ENCODE results near the gene COL13A1.

COL13A1 gene

GRCh38 chr10:69957886-69958555 lies 156.3 kb downstream of the COL13A1 start:
- peak; percentile 26 for DNase-seq (ENCODE audit: low read depth)
- in situ Hi-C loops (cut with HindIII; ENCODE audit: low sequenced_read_pairs), result no loop called here
- H3K4me3 ChIP-seq (ENCODE audit: low read depth, low read length), result no peak overlapping the region
- TF ChIP-seq CTCF (IDR thresholded peaks at IDR 0.05; ENCODE audit: low read depth, low read length, missing control alignments), result peak; percentile 96

- DNase-seq (ENCODE audit: low read depth), result no peak
- no peak for TF ChIP-seq CTCF (IDR thresholded peaks at IDR 0.05; ENCODE audit: low read depth, low read length, missing control alignments)
- in situ Hi-C loops (cut with HindIII; ENCODE audit: low sequenced_read_pairs), result no loop called here
- H3K4me3 ChIP-seq (ENCODE audit: low read depth, low read length), result no peak overlapping the region
Observed at GRCh38 chr10:69958556-69958902, 156.8 kb downstream of the COL13A1 start.

GRCh38 chr10:69959911-69960310 lies 158.2 kb downstream of the COL13A1 start:
- H3K4me3 ChIP-seq (ENCODE audit: low read depth, low read length), result no peak overlapping the region
- TF ChIP-seq CTCF (IDR thresholded peaks at IDR 0.05; ENCODE audit: low read depth, low read length, missing control alignments), result no peak
- DNase-seq (ENCODE audit: low read depth), result no peak
- in situ Hi-C loops (cut with HindIII; ENCODE audit: low sequenced_read_pairs), result no loop called here

GRCh38 chr10:69960606-69960987 lies 158.9 kb downstream of the COL13A1 start:
- no peak for DNase-seq (ENCODE audit: low read depth)
- H3K4me3 ChIP-seq (ENCODE audit: low read depth, low read length), result no peak overlapping the region
- no peak for TF ChIP-seq CTCF (IDR thresholded peaks at IDR 0.05; ENCODE audit: low read depth, low read length, missing control alignments)
- in situ Hi-C loops (cut with HindIII; ENCODE audit: low sequenced_read_pairs), result no loop called here

- peak; percentile 29 for TF ChIP-seq CTCF (IDR thresholded peaks at IDR 0.05; ENCODE audit: low read depth, low read length, missing control alignments)
- in situ Hi-C loops (cut with HindIII; ENCODE audit: low sequenced_read_pairs), result no loop called here
- DNase-seq (ENCODE audit: low read depth), result no peak
- no peak overlapping the region for H3K4me3 ChIP-seq (ENCODE audit: low read depth, low read length)
Observed at GRCh38 chr10:69960988-69961880, 159.5 kb downstream of the COL13A1 start.

- DNase-seq (ENCODE audit: low read depth), result no peak
- no peak for TF ChIP-seq CTCF (IDR thresholded peaks at IDR 0.05; ENCODE audit: low read depth, low read length, missing control alignments)
- H3K4me3 ChIP-seq (ENCODE audit: low read depth, low read length), result no peak overlapping the region
Observed at GRCh38 chr10:69961881-69962745, 160.4 kb downstream of the COL13A1 start.

More at GRCh38 chr10:69961881-69962745, 160.4 kb downstream of the COL13A1 start:
- in situ Hi-C loops (cut with HindIII; ENCODE audit: low sequenced_read_pairs), result no loop called here
